Activated CD8-positive, alpha-beta T cell treated with anti-CD3 and anti-CD28 coated beads for 36 hours (primary cell): ENCODE measurements around the gene FAU. TPM values are rescaled to one million over a fixed set of nuclear protein-coding genes. Genes with fewer than 3 reads are reported as not detected.

Source experiments
- ATAC-seq: fragments of 200-7000 bp; cut with Tn5 transposase; one replicate; pipeline ENCODE4 v1.10.0; 2021; ENCODE audit warnings: mild to moderate bottlenecking, moderate library complexity
- CTCF ChIA-PET: fragments of 350-600 bp; sonication (Branson Sonifier 250); formaldehyde crosslinking; loops from one replicate; lab custom pipeline; 2021; ENCODE audit warnings: antibody characterized with exemption; lab: Charles Lee
- POLR2A ChIA-PET: fragments of 350-600 bp; sonication (Branson Sonifier 250); formaldehyde crosslinking; loops from one replicate; lab custom pipeline; 2021; ENCODE audit warnings: antibody characterized with exemption; lab: Charles Lee
- DNase-seq: peaks from one replicate; pipeline ENCODE4 v3.0.0-alpha.2; 2020
- H3K27ac Mint-ChIP-seq: one replicate; pipeline ENCODE4 v1.8.0; 2021; ENCODE audit warnings: mild to moderate bottlenecking, mixed read lengths
- H3K27me3 Mint-ChIP-seq: one replicate; pipeline ENCODE4 v1.8.0; 2021; ENCODE audit warnings: mixed read lengths
- H3K36me3 Mint-ChIP-seq: one replicate; pipeline ENCODE4 v1.8.0; 2021; ENCODE audit warnings: low read depth, mixed read lengths
- H3K4me1 Mint-ChIP-seq: one replicate; pipeline ENCODE4 v1.8.0; 2021; ENCODE audit warnings: low read depth, mixed read lengths
- H3K4me3 Mint-ChIP-seq: one replicate; pipeline ENCODE4 v1.8.0; 2021; ENCODE audit warnings: mild to moderate bottlenecking, moderate library complexity, mixed read lengths
- H3K9me3 Mint-ChIP-seq: one replicate; pipeline ENCODE4 v1.8.0; 2021; ENCODE audit warnings: mixed read lengths
- intact Hi-C: fragments of 100-400 bp; cut with micrococcal nuclease; formaldehyde crosslinking; loops from one replicate; pipeline ENCODE4 v1.10.0; 2022
- total RNA-seq, 2 experiments: library from RNA; stranded (reverse); gene quantifications; one replicate each; pipeline ENCODE4 v1.2.3, GENCODE V29; 2021
- TF ChIP-seq, protein P1 (sequence below): fragments of 200-600 bp; IDR thresholded peaks from one replicate; pipeline ENCODE4 v1.8.0; 2022; ENCODE audit warnings: antibody characterized with exemption, mild to moderate bottlenecking

Gene FAU
- total RNA-seq, 2 experiments from 2014 or later: 1,112 to 1,137 TPM

GRCh38 chr11:65131895-65132237, 9.9 kb upstream of the FAU start:
- TF ChIP-seq, protein P1, sequence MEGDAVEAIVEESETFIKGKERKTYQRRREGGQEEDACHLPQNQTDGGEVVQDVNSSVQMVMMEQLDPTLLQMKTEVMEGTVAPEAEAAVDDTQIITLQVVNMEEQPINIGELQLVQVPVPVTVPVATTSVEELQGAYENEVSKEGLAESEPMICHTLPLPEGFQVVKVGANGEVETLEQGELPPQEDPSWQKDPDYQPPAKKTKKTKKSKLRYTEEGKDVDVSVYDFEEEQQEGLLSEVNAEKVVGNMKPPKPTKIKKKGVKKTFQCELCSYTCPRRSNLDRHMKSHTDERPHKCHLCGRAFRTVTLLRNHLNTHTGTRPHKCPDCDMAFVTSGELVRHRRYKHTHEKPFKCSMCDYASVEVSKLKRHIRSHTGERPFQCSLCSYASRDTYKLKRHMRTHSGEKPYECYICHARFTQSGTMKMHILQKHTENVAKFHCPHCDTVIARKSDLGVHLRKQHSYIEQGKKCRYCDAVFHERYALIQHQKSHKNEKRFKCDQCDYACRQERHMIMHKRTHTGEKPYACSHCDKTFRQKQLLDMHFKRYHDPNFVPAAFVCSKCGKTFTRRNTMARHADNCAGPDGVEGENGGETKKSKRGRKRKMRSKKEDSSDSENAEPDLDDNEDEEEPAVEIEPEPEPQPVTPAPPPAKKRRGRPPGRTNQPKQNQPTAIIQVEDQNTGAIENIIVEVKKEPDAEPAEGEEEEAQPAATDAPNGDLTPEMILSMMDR: no peak
- H3K4me1 Mint-ChIP-seq: peaks cover 27% of the 10 kb centered on the region
- peaks cover 17% of the 10 kb centered on the region for H3K36me3 Mint-ChIP-seq
- ATAC-seq (no peak), DNase-seq (no peak)
- ChIA-PET CTCF (interaction anchor here (1.2 to 1.8 kb wide), 4 partner anchors 10 to 21 kb away, joined by 3 to 6 read pairs (median 6); partner anchors contain the start of genes FAU, MRPL49 and ZNHIT2), POLR2A (interaction anchor here (0.8 to 7.8 kb wide), 4 partner anchors 10 to 49 kb away, joined by 3 to 77 read pairs (median 4); partner anchors contain the start of genes FAU and MRPL49)
- H3K27me3 Mint-ChIP-seq: no peaks in the 10 kb centered on the region
- no peak overlapping the region for H3K4me3 Mint-ChIP-seq
- peak overlapping the region; percentile 43 for H3K27ac Mint-ChIP-seq
- no peaks in the 10 kb centered on the region for H3K9me3 Mint-ChIP-seq
- intact Hi-C loops: no loop called here

GRCh38 chr11:65131417-65131776, 9.5 kb upstream of the FAU start:
- TF ChIP-seq, protein P1: no peak
- Mint-ChIP-seq H3K9me3 (no peaks in the 10 kb centered on the region), H3K36me3 (peaks cover 20% of the 10 kb centered on the region), H3K4me3 (no peak overlapping the region), H3K4me1 (peaks cover 22% of the 10 kb centered on the region), H3K27ac (no peak overlapping the region), H3K27me3 (no peaks in the 10 kb centered on the region)
- ChIA-PET POLR2A (interaction anchor here (0.6 to 7.8 kb wide), 5 partner anchors 10 to 49 kb away, joined by 3 to 77 read pairs (median 4); partner anchors contain the start of genes FAU and MRPL49), CTCF (interaction anchor here (1.2 to 1.8 kb wide), 4 partner anchors 9 to 21 kb away, joined by 3 to 6 read pairs (median 6); partner anchors contain the start of genes FAU, MRPL49 and ZNHIT2)
- intact Hi-C loops: no loop called here
- DNase-seq (no peak), ATAC-seq (no peak)

DNA sequence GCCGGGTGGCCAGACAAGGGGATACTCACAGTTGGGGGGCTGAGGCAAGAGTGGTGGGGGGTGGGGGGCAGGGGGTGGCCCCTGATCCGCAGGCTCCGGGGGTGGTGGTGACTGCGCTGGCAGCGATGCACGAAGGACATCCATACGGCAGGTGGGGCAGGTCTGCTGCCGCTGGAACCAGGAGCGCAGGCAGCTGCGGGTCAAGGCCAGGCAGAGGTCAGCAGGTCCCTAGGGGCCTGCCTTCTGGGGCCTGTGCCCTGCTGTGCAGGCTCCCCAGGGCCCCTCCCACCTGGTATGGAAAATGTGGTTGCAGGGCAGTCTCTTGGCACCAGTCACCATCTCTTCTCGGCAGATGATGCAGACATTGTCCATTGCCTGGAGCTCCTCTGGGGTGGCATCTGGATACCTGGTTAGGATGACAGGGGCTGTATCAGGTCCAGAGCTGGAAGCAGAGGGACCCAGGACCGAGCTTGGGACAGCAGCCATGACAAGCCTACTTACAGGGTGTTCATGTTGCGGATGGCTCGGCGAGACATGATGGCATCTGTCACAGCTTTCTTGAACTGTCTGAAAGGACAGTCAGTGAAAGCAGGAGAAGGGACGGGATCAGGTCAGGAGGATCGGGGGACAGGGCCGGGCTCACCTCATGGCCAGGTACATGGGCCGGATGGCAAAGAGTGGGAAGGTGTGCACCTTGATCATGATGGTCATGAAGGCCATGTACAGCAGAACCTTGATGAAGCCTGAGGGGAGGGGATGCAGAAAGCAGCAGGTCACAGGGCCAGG, 8.9 kb upstream of the FAU start:
- Mint-ChIP-seq H3K27ac (no peak overlapping the region), H3K4me1 (peaks cover 17% of the 10 kb centered on the region), H3K4me3 (no peak overlapping the region), H3K36me3 (peaks cover 23% of the 10 kb centered on the region), H3K9me3 (no peaks in the 10 kb centered on the region), H3K27me3 (no peaks in the 10 kb centered on the region)
- CTCF ChIA-PET: interaction anchor here (1.1 to 1.8 kb wide), 5 partner anchors 9 to 20 kb away, joined by 3 to 6 read pairs (median 5); partner anchors contain the start of genes FAU, MRPL49 and ZNHIT2
- POLR2A ChIA-PET: interaction anchor here (0.6 to 7.8 kb wide), 6 partner anchors 9 to 369 kb away, joined by 3 to 77 read pairs (median 4); partner anchors contain the start of genes FAU, MRPL49 and ZNHIT2
- TF ChIP-seq, protein P1: no peak
- DNase-seq (no peak), ATAC-seq (no peak)
- intact Hi-C loops: no loop called here

DNA sequence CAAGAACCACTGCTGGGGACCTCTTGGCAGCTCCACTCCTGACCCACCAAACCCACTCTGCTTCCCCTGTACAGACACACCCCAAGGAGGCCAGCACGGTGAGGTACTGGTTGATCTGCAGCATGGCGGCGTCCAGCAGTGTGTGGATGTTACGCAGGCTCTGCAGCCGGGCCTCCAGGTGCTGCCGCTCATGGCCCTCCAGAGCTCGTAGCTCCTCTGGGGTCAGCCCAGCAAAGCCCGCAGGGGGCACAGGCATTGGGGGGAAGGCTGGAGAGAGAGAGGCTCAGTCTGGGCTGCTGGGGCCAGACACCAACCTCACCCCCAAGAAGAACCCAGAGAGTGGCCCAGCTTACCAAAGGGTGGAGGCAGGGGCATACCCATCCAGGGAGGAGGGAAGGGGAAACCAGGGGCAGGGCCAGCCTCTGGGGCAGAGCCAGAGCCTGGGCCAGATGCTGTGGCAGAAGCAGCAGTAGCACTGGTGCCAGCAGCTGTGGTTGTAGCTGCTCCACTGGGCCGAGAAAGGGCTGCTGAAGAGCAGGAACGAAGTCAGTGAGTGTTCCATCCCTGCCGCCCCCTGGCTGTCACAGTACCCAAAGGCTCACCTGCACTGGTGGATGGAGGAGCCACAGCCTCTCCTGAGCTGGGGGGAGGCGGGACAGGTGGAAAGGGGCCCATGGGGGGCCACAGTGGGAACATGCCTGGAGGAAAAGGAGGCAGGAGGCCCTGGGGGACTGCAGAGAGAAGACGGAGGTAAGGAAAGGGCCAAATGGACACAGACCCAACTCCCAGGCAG, 7.9 kb upstream of the FAU start:
- intact Hi-C loops: no loop called here
- Mint-ChIP-seq H3K9me3 (no peaks in the 10 kb centered on the region), H3K27ac (no peak overlapping the region), H3K27me3 (no peaks in the 10 kb centered on the region), H3K4me3 (no peak overlapping the region), H3K36me3 (peaks cover 25% of the 10 kb centered on the region), H3K4me1 (peaks cover 16% of the 10 kb centered on the region)
- no peak for DNase-seq
- TF ChIP-seq, protein P1: no peak
- ChIA-PET CTCF (interaction anchor here (1.1 to 2.1 kb wide), 3 partner anchors 9 to 17 kb away, joined by 3 to 5 read pairs (median 3); partner anchors contain the start of gene ZNHIT2), POLR2A (interaction anchor here (0.7 to 1.6 kb wide), 5 partner anchors 10 to 287 kb away, joined by 3 to 6 read pairs (median 4); partner anchors contain the start of gene ZNHIT2)
- no peak for ATAC-seq
